Smooth muscle cell (in vitro differentiated cells): ENCODE measurements around the gene PTPRK. TPM values are rescaled to one million over a fixed set of nuclear protein-coding genes. Genes with fewer than 3 reads are reported as not detected.

Source experiments
- DNase-seq: peaks from one replicate; lab custom pipeline; 2025; ENCODE audit not compliant: unreplicated experiment; lab: John Stamatoyannopoulos, UW
- H2AFZ ChIP-seq: fragments of 200-600 bp; sonication (generic); 2 replicates; pipeline ENCODE4 v1.6.0; 2016; ENCODE audit warnings: antibody characterized with exemption, low read depth, mild to moderate bottlenecking
- H3F3A ChIP-seq: fragments of 200-600 bp; sonication (generic); 2 replicates; pipeline ENCODE4 v1.6.0; 2017; ENCODE audit warnings: antibody characterized with exemption, low read depth
- H3K27ac ChIP-seq: fragments of 200-600 bp; sonication (generic); 2 replicates; pipeline ENCODE4 v1.5.1; 2016; ENCODE audit warnings: low read depth, mild to moderate bottlenecking
- H3K27me3 ChIP-seq: fragments of 200-600 bp; sonication (generic); 2 replicates; pipeline ENCODE4 v1.6.1; 2016; ENCODE audit warnings: low read depth, mild to moderate bottlenecking
- H3K36me3 ChIP-seq: fragments of 200-600 bp; sonication (generic); 2 replicates; pipeline ENCODE4 v1.5.1; 2016; ENCODE audit warnings: low read depth
- H3K4me1 ChIP-seq: fragments of 200-600 bp; sonication (generic); 2 replicates; pipeline ENCODE4 v1.5.1; 2016; ENCODE audit warnings: low read depth
- H3K4me2 ChIP-seq: fragments of 200-600 bp; sonication (generic); 2 replicates; pipeline ENCODE4 v1.6.0; 2016; ENCODE audit warnings: mild to moderate bottlenecking
- H3K4me3 ChIP-seq: fragments of 200-600 bp; sonication (generic); 2 replicates; pipeline ENCODE4 v1.5.1; 2016; ENCODE audit warnings: mild to moderate bottlenecking
- H3K79me2 ChIP-seq: fragments of 200-600 bp; sonication (generic); 2 replicates; pipeline ENCODE4 v1.6.0; 2016; ENCODE audit warnings: low read depth, mild to moderate bottlenecking
- H3K9ac ChIP-seq: fragments of 200-600 bp; sonication (generic); 2 replicates; pipeline ENCODE4 v1.6.0; 2016; ENCODE audit warnings: low read depth
- H3K9me3 ChIP-seq: fragments of 200-600 bp; sonication (generic); replicated peaks from 2 replicates; pipeline ENCODE4 v1.5.1; 2016; ENCODE audit warnings: low read depth
- H4K20me1 ChIP-seq: fragments of 200-600 bp; sonication (generic); 2 replicates; pipeline ENCODE4 v1.6.0; 2016; ENCODE audit warnings: low read depth
- CTCF ChIP-seq: fragments of 200-600 bp; sonication (generic); IDR thresholded peaks from 2 replicates; pipeline ENCODE4 v1.5.1; 2017; ENCODE audit warnings: borderline replicate concordance, mild to moderate bottlenecking, antibody characterized with exemption; ENCODE audit not compliant: insufficient read depth, poor library complexity, severe bottlenecking
- WGBS: methylation state at CpG from one replicate; pipeline ENCODE4 v1.1.7; 2016; ENCODE audit warnings: low lambda C conversion rate; 5-methylcytosine and 5-hydroxymethylcytosine counted together
- polyA plus RNA-seq: library from polyadenylated mRNA; unstranded; fragments of >200 nt; fragmentation: Nextera tagmentation; extraction: Ambion mirVana; gene quantifications from 2 replicates; pipeline ENCODE4 v1.2.1, GENCODE V29; 2016
- total RNA-seq: library from RNA; depleted of rRNA; stranded (reverse); fragments of >200 nt; gene quantifications from 2 replicates; pipeline ENCODE4 v1.2.3, GENCODE V29; 2014

The PTPRK gene
- total and polyA plus RNA-seq, 2 experiments from 2014 or later = 21.7 to 50.4 TPM

- peaks cover 26% of the 10 kb centered on the region for H4K20me1 ChIP-seq
- H3K9ac ChIP-seq = no peak overlapping the region
- no peak overlapping the region for H3K4me2 ChIP-seq
- H3K36me3 ChIP-seq = no peaks in the 10 kb centered on the region
- H3K4me1 ChIP-seq = no peaks in the 10 kb centered on the region
- no peak overlapping the region for H3K27ac ChIP-seq
- TF ChIP-seq CTCF = peak; percentile 11
- no peak for DNase-seq
- peaks cover 35% of the 10 kb centered on the region for H3K79me2 ChIP-seq
- WGBS = 92% methylated on average over 3 of the region's 3 CpGs
- H3K4me3 ChIP-seq = no peak overlapping the region
- no peaks in the 10 kb centered on the region for H3K27me3 ChIP-seq
- peaks cover 4% of the 10 kb centered on the region for H3K9me3 ChIP-seq
- H3F3A ChIP-seq = no peaks in the 10 kb centered on the region
- H2AFZ ChIP-seq = no peak overlapping the region
Observed at GRCh38 chr6:128327890-128328289, 192.5 kb downstream of the PTPRK start.

- Histone ChIP-seq H3K4me2 (no peak overlapping the region), H3K79me2 (peaks cover 25% of the 10 kb centered on the region), H3K4me1 (no peaks in the 10 kb centered on the region), H3K9me3 (peaks cover 4% of the 10 kb centered on the region), H3F3A (no peaks in the 10 kb centered on the region), H4K20me1 (peaks cover 29% of the 10 kb centered on the region), H3K36me3 (peaks cover 8% of the 10 kb centered on the region), H2AFZ (no peak overlapping the region), H3K4me3 (no peak overlapping the region), H3K27ac (no peak overlapping the region), H3K27me3 (no peaks in the 10 kb centered on the region), H3K9ac (no peak overlapping the region)
- WGBS = 93% methylated on average over 1 of the region's 1 CpG
- TF ChIP-seq CTCF = no peak
- DNase-seq = no peak
Observed at GRCh38 chr6:128323011-128323410, 197.4 kb downstream of the PTPRK start.

- Histone ChIP-seq H3K27ac (no peak overlapping the region), H2AFZ (no peak overlapping the region), H3K9ac (no peak overlapping the region), H3K4me3 (no peak overlapping the region), H3K79me2 (peaks cover 10% of the 10 kb centered on the region), H3K9me3 (no peaks in the 10 kb centered on the region), H3K4me2 (no peak overlapping the region), H3K36me3 (peaks cover 8% of the 10 kb centered on the region), H3K4me1 (no peaks in the 10 kb centered on the region), H3F3A (no peaks in the 10 kb centered on the region), H4K20me1 (peaks cover 21% of the 10 kb centered on the region), H3K27me3 (no peaks in the 10 kb centered on the region)
- no peak for TF ChIP-seq CTCF
- 97% methylated on average over 1 of the region's 1 CpG for WGBS
- no peak for DNase-seq
Observed at GRCh38 chr6:128319946-128320345, 200.5 kb downstream of the PTPRK start.

- Histone ChIP-seq H3K27ac (no peak overlapping the region), H3K9ac (no peak overlapping the region), H4K20me1 (peaks cover 15% of the 10 kb centered on the region), H3K4me3 (no peak overlapping the region), H3K9me3 (no peaks in the 10 kb centered on the region), H3K36me3 (peaks cover 8% of the 10 kb centered on the region), H3K4me2 (no peak overlapping the region), H3K27me3 (no peaks in the 10 kb centered on the region), H2AFZ (no peak overlapping the region), H3F3A (no peaks in the 10 kb centered on the region), H3K79me2 (peaks cover 3% of the 10 kb centered on the region), H3K4me1 (no peaks in the 10 kb centered on the region)
- no peak for TF ChIP-seq CTCF
- 89% methylated on average over 3 of the region's 3 CpGs for WGBS
- DNase-seq = no peak
Observed at GRCh38 chr6:128319157-128319556, 201.2 kb downstream of the PTPRK start.
